Mucosa of descending colon (tissue), 3 donors: Measurements from ENCODE around the gene PGA5. TPM values are rescaled to one million over a fixed set of nuclear protein-coding genes. Genes with fewer than 3 reads are reported as not detected.

Experiments used
- ATAC-seq: fragments of 200-7000 bp; cut with Tn5 transposase; one replicate; pipeline ENCODE4 v1.9.1; 2020; ENCODE audit warnings: mild to moderate bottlenecking, moderate library complexity
- DNase-seq, 3 donors: peaks; one replicate each; pipeline ENCODE4 v3.0.0-alpha.2; 2020
- H3K36me3 ChIP-seq: fragments of 200-600 bp; one replicate; pipeline ENCODE4 v1.8.0; 2021; ENCODE audit warnings: low read depth, mild to moderate bottlenecking
- H3K4me1 ChIP-seq: fragments of 200-600 bp; one replicate; pipeline ENCODE4 v1.8.0; 2021; ENCODE audit warnings: low read depth, mild to moderate bottlenecking
- H3K4me3 ChIP-seq: fragments of 200-600 bp; one replicate; pipeline ENCODE4 v1.8.0; 2021; ENCODE audit warnings: mild to moderate bottlenecking
- H3K9me3 ChIP-seq: fragments of 200-600 bp; one replicate; pipeline ENCODE4 v1.8.0; 2021; ENCODE audit warnings: mild to moderate bottlenecking
- intact Hi-C, 2 donors: fragments of 100-400 bp; cut with DNase I in 1 of 2; cut with micrococcal nuclease in 1 of 2; formaldehyde crosslinking; loops; one replicate each; pipeline versions ENCODE4 v1.11.0 to v1.11.1; 2022; cut with DNase I, micrococcal nuclease
- total RNA-seq, 3 donors: library from RNA; stranded (reverse); fragmentation: NEBNext Ultra II Directional in 2 of 3; extraction: Animal tissue kit (Norgen Biotek cat#: 25700) in 2 of 3; gene quantifications; one replicate each; pipeline versions ENCODE4 v1.2.1 to v1.2.4, GENCODE V29; 2021 to 2023
- TF ChIP-seq, protein P1 (sequence below): fragments of 200-600 bp; IDR thresholded peaks from one replicate; pipeline ENCODE4 v1.8.0; 2022; ENCODE audit warnings: antibody characterized with exemption, mild to moderate bottlenecking
- donor health status: DM: no; HTN: no; CAD: no; lungs with moderate emphysema.
- donor health status: DM: no; HTN: no; CAD: no.
- donor health status: DM: no; HTN: yes; CAD: no.

PGA5 gene
- total RNA-seq, 3 donors from 2014 or later = 0.41 to 0.75 TPM; not detected in 1

DNA sequence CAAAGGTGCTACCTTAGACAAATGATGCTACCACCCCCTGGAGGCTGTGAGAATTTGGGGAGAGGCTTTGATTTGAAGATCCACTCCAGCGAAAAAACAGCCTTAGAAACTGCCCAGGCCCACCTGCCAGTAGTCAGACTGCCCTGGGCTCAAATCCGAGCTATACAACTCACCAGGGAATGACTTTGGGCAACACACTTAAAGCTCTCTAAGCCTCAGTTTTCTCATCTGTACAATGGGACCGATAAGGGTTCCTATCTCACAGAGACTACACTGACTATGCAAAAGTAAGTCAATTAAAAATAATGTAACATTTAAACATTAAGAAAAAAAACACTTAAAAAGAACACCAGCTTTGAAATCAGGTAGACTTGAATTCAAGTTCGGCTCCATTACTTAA, 34.2 kb downstream of the PGA5 start:
- Histone ChIP-seq H3K4me1 (no peaks in the 10 kb centered on the region), H3K9me3 (no peaks in the 10 kb centered on the region), H3K4me3 (no peak overlapping the region), H3K36me3 (no peaks in the 10 kb centered on the region)
- no peak for ATAC-seq
- intact Hi-C loops = no loop called here
- DNase-seq = no peak
- TF ChIP-seq, protein P1, sequence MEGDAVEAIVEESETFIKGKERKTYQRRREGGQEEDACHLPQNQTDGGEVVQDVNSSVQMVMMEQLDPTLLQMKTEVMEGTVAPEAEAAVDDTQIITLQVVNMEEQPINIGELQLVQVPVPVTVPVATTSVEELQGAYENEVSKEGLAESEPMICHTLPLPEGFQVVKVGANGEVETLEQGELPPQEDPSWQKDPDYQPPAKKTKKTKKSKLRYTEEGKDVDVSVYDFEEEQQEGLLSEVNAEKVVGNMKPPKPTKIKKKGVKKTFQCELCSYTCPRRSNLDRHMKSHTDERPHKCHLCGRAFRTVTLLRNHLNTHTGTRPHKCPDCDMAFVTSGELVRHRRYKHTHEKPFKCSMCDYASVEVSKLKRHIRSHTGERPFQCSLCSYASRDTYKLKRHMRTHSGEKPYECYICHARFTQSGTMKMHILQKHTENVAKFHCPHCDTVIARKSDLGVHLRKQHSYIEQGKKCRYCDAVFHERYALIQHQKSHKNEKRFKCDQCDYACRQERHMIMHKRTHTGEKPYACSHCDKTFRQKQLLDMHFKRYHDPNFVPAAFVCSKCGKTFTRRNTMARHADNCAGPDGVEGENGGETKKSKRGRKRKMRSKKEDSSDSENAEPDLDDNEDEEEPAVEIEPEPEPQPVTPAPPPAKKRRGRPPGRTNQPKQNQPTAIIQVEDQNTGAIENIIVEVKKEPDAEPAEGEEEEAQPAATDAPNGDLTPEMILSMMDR = no peak

DNA sequence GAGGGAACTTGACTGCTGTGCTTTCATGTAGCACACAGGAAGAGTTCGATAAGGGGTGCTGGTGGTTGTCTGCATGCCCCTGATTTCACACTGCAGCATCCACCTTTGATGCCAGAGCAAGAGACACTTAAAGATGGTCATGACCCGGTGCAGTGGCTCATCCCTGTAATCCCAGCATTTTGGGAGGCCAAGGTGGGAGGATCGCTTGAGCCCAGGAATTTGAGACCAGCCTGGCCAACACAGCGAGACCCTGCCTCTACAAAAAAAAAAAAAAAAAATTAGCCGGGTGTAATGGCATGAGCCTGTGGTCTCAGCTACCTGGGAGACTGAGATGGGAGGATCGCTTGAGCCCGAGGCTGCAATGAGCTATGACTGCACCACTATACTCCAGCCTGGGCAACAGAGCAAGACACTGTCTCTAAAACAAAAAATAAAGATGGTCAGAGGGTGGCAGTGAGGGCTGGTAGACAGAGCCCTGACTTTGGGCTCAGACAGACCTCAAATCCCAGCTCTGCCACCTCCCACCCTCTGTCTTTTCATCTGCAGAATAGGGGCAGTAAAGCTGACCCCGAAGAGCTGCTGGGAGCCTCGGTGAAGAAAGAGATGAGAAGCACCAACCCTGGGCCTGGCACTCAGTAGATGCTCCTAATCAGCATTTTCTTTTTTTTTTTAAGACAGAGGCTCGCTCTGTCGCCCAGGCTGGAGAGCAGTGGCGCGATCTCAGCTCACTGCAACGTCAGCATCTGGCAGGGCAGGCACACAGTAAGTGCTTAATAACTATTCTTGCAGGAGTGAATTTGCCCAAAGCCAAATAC, 36.4 kb downstream of the PGA5 start:
- Histone ChIP-seq H3K9me3 (no peaks in the 10 kb centered on the region), H3K36me3 (no peaks in the 10 kb centered on the region), H3K4me1 (no peaks in the 10 kb centered on the region), H3K4me3 (no peak overlapping the region)
- TF ChIP-seq, protein P1 = no peak
- ATAC-seq = no peak
- intact Hi-C loops = no loop called here
- no peak for DNase-seq

DNA sequence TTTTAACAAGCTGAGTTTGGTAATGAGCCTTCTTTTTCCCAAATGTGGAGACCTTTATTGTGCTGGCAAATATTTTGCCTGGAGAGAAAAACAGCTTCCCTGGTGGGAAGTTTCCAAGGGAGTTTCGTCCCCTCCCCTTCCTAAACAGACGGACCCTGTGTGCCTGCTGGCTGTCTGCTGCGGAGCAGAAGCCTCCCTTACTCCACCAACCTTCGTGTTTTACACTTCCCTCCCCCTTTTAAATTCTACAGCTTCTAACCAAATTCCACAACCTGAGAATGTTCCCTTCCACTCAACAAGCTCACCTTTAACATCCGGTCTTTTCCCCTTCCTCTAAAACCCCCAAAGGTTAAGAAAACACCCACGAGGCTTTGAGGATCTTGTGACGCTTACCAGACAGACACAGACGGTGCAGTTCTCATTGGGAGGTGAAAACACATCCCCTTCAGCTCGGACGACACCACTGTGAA, 37.1 kb downstream of the PGA5 start:
- Histone ChIP-seq H3K36me3 (no peaks in the 10 kb centered on the region), H3K4me3 (no peak overlapping the region), H3K9me3 (no peaks in the 10 kb centered on the region), H3K4me1 (no peaks in the 10 kb centered on the region)
- TF ChIP-seq, protein P1 = no peak
- DNase-seq (no peak), ATAC-seq (no peak)
- intact Hi-C loops = no loop called here

DNA sequence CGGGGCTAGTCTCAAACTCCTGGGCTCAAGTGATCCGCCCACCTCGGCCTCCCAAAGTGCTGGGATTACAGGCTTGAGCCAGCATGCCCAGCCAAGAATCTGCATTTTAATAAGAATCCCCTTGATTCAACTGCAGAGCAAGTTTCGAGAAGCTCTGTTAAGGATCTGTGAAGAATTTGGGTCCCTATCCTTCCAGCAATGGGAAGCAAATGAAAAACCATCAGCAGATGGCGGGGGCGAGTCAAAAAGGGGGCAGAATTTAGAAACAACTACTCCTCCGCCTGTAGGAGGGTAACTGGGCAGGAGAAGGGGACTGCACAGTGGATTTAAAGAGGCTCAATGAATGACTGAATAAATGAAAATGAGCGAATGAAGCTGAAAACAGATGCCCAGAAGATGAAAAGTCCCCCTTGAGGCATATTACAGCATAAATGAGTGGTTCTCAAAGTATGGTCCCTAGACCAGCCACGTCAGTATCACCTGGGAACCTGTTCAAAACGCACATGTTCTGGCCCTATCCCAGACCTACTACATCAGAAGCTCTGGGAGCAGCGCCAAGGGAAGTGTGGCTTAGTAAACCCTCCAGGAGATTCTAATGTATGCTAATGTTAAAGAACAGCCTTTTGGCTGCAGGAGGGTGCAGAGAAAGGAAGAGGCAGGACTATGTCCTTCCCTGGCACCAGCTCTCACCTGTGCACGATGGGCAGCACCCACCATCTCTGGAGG, 39.1 kb downstream of the PGA5 start:
- no peaks in the 10 kb centered on the region for H3K4me1 ChIP-seq
- TF ChIP-seq, protein P1 = no peak
- H3K36me3 ChIP-seq = no peaks in the 10 kb centered on the region
- no peaks in the 10 kb centered on the region for H3K9me3 ChIP-seq
- intact Hi-C loops = no loop called here
- ATAC-seq (no peak), DNase-seq (no peak)
- H3K4me3 ChIP-seq = no peak overlapping the region

DNA sequence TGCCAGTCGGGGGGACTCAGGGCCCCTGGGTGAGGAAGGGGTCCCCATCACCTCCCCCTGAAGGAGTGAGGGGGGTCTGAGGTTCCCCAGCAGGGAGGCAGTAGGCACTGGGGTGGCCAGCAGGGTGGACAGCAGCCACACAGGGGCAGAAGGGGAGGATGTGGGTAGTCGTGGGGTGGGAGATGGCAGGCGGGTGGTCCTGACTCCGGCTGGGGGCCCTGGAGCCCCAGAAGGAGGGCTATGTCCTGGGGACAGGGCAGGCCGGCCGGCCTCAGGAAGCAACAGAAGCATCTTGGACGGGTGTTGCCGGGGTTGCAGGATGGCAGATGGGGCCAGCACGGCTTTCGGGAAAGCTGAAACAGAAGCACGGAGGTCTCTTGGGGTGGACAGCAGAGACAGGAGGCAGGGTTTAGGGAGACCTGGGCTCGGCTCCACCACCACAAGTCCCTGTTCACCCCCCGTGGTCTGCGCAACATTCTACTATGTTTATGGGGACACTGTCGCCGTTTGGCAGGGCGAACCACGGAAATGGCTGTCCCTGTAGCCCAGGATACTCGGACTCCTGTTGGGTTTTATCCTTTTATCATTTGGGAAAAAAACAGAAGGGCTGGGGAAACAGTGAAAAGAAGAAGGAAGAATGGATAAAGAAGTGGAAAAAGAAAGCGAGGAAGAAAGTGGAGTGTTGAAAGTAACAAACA, 40.1 kb downstream of the PGA5 start:
- DNase-seq (no peak), ATAC-seq (peak; percentile 30)
- no peaks in the 10 kb centered on the region for H3K4me1 ChIP-seq
- no peaks in the 10 kb centered on the region for H3K36me3 ChIP-seq
- TF ChIP-seq, protein P1 = no peak
- no peak overlapping the region for H3K4me3 ChIP-seq
- no peaks in the 10 kb centered on the region for H3K9me3 ChIP-seq
- intact Hi-C loops = no loop called here
